VCaP (cell line): Measurements from ENCODE around the gene MYOZ1.

Experiments used
- H3K27ac ChIP-seq: fragments of 450-650 bp; 2 replicates; pipeline ENCODE4 v1.5.1; 2017
- TF ChIP-seq, protein P1 (sequence below): fragments of 450-650 bp; conservative IDR thresholded peaks from 2 replicates; pipeline ENCODE4 v1.5.1; 2017; ENCODE audit warnings: mild to moderate bottlenecking, moderate library complexity

MYOZ1 gene

GRCh38 chr10:73585327-73585726 lies 55.9 kb downstream of the MYOZ1 start:
- TF ChIP-seq, protein P1, sequence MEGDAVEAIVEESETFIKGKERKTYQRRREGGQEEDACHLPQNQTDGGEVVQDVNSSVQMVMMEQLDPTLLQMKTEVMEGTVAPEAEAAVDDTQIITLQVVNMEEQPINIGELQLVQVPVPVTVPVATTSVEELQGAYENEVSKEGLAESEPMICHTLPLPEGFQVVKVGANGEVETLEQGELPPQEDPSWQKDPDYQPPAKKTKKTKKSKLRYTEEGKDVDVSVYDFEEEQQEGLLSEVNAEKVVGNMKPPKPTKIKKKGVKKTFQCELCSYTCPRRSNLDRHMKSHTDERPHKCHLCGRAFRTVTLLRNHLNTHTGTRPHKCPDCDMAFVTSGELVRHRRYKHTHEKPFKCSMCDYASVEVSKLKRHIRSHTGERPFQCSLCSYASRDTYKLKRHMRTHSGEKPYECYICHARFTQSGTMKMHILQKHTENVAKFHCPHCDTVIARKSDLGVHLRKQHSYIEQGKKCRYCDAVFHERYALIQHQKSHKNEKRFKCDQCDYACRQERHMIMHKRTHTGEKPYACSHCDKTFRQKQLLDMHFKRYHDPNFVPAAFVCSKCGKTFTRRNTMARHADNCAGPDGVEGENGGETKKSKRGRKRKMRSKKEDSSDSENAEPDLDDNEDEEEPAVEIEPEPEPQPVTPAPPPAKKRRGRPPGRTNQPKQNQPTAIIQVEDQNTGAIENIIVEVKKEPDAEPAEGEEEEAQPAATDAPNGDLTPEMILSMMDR, result no peak
- H3K27ac ChIP-seq, result peak overlapping the region; percentile 97

DNA sequence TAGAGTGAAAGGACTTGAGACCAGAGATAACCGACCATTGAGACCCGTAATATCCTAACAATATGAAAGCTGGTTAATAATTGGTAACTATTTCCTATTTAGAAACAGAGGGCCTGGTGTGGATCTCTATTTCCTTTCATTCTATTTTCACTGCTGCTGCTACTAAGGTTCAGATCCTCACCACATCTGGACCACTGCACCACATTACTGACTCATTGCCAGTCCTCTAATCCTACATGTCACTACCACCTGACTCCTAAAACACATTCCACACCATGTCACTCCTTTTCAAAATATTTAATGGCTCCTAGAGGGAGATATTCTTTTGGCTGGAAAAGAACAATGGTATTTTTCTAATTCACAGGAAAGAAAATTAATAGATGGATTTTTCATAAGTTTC lies 56.5 kb downstream of the MYOZ1 start:
- peak overlapping the region; percentile 97 for H3K27ac ChIP-seq
- TF ChIP-seq, protein P1, result no peak

DNA sequence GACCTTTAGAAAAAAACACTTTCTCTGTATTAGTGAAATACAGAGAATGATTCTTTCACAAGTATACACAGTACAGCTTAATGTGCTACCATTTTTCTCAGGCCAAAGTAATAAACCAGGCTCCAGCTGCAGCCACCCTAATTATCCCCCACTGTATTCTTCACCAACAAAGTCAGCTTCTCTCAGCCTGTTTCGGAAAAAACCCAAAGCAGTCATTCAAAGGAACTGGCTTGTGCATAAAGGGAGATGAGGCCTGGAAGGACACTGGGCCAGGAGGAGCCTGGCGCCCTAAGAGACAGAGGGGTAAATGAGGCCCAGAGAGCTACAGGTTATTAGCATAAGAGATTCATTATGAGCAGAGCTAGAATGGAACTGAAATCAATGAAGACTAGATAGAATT lies 59.4 kb downstream of the MYOZ1 start:
- TF ChIP-seq, protein P1, result no peak
- peak overlapping the region; percentile 8; the same call in 1 of the 2 replicates for H3K27ac ChIP-seq
